H1 (cell line): ENCODE measurements around the gene BBIP1.

Experiments
- BACH1 ChIP-seq: IDR thresholded peaks from 2 replicates; pipeline ENCODE4 v1.6.1; 2012; ENCODE audit warnings: low read length, improper control_type of control experiment
- CBX8 ChIP-seq: fragments of 300-800, 300-1000 bp; sonication (generic); IDR thresholded peaks from 2 replicates; pipeline ENCODE4 v1.7.1; 2016; ENCODE audit warnings: low read depth, low read length, borderline replicate concordance
- CEBPB ChIP-seq: IDR thresholded peaks from 2 replicates; pipeline ENCODE4 v1.6.1; 2012; ENCODE audit warnings: low read depth, low read length
- EP300 ChIP-seq, 2 experiments: IDR thresholded peaks; 1 replicate in 1 of 2; 2 replicates in 1 of 2; pipeline ENCODE4 v1.6.1; 2011 to 2012; ENCODE audit warnings: low read depth in 2 of 2, low read length in 2 of 2, mild to moderate bottlenecking in 2 of 2, borderline replicate concordance in 1 of 2, inconsistent platforms in 1 of 2, moderate library complexity in 1 of 2
- EZH2 ChIP-seq: fragments of 200-600 bp; sonication (generic); IDR thresholded peaks from 2 replicates; pipeline ENCODE4 v1.7.1; 2012; ENCODE audit warnings: low read depth, mild to moderate bottlenecking, moderate library complexity, low read length, inconsistent platforms; ENCODE audit not compliant: severe bottlenecking
- POLR2A ChIP-seq, 2 experiments: IDR thresholded peaks; 1 replicate in 1 of 2; 2 replicates in 1 of 2; pipeline ENCODE4 v1.6.1; 2011; ENCODE audit warnings: low read depth in 2 of 2, low read length in 2 of 2, mild to moderate bottlenecking in 2 of 2; ENCODE audit errors: control extremely low read depth in 1 of 2
- POLR2AphosphoS5 ChIP-seq: IDR thresholded peaks from 2 replicates; pipeline ENCODE4 v1.6.1; 2011; ENCODE audit warnings: low read depth, low read length
- RBBP5 ChIP-seq: IDR thresholded peaks from 2 replicates; pipeline ENCODE4 v1.7.1; 2012; ENCODE audit warnings: low read depth, mild to moderate bottlenecking, inconsistent platforms, low read length, moderate library complexity, borderline replicate concordance
- RNF2 ChIP-seq: fragments of 200-900, 300-1000 bp; sonication (generic); IDR thresholded peaks from 2 replicates; pipeline ENCODE4 v1.7.1; 2016; ENCODE audit warnings: borderline replicate concordance, low read depth, mild to moderate bottlenecking, antibody characterized with exemption, low read length; ENCODE audit not compliant: poor library complexity, severe bottlenecking; ENCODE audit errors: missing control alignments
- SIN3A ChIP-seq, 2 experiments: IDR thresholded peaks in 1 of 2; conservative IDR thresholded peaks in 1 of 2; 2 replicates each; pipeline ENCODE4 v1.6.1; 2011 to 2012; ENCODE audit warnings: low read length in 2 of 2, improper control_type of control experiment in 1 of 2, low read depth in 1 of 2, mild to moderate bottlenecking in 1 of 2
- SP1 ChIP-seq: IDR thresholded peaks from 2 replicates; pipeline ENCODE4 v1.6.1; 2011; ENCODE audit warnings: low read depth, low read length
- SRF ChIP-seq: IDR thresholded peaks from 2 replicates; pipeline ENCODE4 v1.6.1; 2011; ENCODE audit warnings: mild to moderate bottlenecking, low read depth, low read length, moderate library complexity
- TAF1 ChIP-seq: IDR thresholded peaks from 2 replicates; pipeline ENCODE4 v1.6.1; 2011; ENCODE audit warnings: mild to moderate bottlenecking, low read depth, low read length
- TF ChIP-seq, protein P1 (sequence below), 3 experiments: IDR thresholded peaks; 1 replicate in 2 of 3; 2 replicates in 1 of 3; pipeline versions ENCODE4 v1.5.1 to v1.6.1; 2011; ENCODE audit warnings: low read length in 3 of 3, mild to moderate bottlenecking in 3 of 3, inconsistent platforms in 2 of 3, low read depth in 1 of 3, moderate library complexity in 1 of 3; ENCODE audit not compliant: insufficient read depth in 1 of 3; ENCODE audit errors: control extremely low read depth in 1 of 3

- TF ChIP-seq, protein P1, sequence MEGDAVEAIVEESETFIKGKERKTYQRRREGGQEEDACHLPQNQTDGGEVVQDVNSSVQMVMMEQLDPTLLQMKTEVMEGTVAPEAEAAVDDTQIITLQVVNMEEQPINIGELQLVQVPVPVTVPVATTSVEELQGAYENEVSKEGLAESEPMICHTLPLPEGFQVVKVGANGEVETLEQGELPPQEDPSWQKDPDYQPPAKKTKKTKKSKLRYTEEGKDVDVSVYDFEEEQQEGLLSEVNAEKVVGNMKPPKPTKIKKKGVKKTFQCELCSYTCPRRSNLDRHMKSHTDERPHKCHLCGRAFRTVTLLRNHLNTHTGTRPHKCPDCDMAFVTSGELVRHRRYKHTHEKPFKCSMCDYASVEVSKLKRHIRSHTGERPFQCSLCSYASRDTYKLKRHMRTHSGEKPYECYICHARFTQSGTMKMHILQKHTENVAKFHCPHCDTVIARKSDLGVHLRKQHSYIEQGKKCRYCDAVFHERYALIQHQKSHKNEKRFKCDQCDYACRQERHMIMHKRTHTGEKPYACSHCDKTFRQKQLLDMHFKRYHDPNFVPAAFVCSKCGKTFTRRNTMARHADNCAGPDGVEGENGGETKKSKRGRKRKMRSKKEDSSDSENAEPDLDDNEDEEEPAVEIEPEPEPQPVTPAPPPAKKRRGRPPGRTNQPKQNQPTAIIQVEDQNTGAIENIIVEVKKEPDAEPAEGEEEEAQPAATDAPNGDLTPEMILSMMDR (IDR thresholded peaks at IDR 0.05; ENCODE audit: control extremely low read depth in 1 of 3, insufficient read depth in 1 of 3, low read depth in 1 of 3, low read length in 3 of 3): no peak
- TF ChIP-seq CEBPB (no peak), SP1 (no peak), RBBP5 (no peak), POLR2A (IDR thresholded peaks at IDR 0.05; ENCODE audit: control extremely low read depth in 1 of 2, low read depth in 2 of 2, low read length in 2 of 2) (no peak), RNF2 (no peak), CBX8 (no peak), EP300 (IDR thresholded peaks at IDR 0.05; ENCODE audit: borderline replicate concordance in 1 of 2, low read depth in 2 of 2, low read length in 2 of 2) (no peak), POLR2AphosphoS5 (no peak), SRF (no peak), TAF1 (no peak), EZH2 (no peak), BACH1 (no peak), SIN3A (conservative IDR thresholded peaks at IDR 0.05 in 1 of 2, IDR thresholded peaks at IDR 0.05 in 1 of 2; ENCODE audit: low read depth in 1 of 2, low read length in 2 of 2) (no peak)
Measured at GRCh38 chr10:110910138-110910537, 8.8 kb downstream of the BBIP1 start.
